ENCODE results near the gene CFAP92.

CFAP92 gene

DNA sequence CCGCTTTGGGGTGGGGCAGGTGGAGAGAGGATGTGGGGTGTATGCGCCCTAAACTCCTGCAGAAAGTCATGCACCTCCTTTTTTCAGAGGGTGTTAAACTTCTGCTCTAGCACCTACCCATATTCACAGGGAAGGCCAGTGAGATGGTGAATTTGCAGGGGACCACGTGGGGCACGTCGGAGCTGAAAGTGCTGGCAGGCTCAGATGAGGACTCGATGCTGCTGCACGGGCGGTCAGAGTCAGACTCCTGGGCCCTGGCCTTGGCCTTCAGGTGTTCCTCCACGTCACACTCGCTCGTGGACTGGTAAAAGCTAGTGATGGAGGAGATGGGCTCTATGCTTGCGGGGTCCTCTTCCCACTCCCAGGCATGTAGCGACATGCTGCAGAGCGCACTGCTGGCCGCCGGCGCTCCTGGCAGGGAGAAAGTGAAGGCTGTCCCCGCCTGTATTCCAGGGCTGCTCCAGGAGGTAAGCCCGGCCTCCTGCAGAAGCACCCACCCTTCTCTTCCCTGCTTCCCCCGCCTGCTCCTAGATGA is 883 bp downstream of the CFAP92 start:
- DNase-seq: peak in 1 of 58 donors; percentile 30

DNA sequence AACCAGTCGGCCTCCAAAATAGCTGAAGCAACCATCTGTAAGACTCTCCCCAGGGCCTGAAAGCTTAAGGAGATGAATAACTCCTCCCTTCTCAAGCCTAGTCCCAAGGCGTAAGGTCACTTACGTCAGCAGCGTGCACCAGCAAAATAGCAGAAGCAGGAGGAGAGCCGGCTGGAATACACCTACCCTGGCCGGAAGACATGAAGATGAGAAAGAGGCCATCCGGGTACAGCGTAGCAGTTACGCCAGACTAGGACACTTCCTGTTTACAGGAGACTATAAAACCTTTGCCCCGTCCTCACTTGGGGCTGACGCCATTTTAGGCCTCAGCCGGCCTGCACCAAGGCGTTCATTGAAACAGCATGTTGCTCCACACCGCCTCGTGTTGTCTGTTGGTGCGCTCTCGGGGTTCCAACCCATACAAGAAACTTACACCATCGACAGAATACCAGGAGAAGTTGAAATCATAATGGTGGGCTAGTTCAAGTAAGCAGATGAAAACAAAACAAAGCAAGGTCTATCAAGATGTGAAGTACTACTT is 2.5 kb downstream of the CFAP92 start:
- DNase-seq: no peak

DNA sequence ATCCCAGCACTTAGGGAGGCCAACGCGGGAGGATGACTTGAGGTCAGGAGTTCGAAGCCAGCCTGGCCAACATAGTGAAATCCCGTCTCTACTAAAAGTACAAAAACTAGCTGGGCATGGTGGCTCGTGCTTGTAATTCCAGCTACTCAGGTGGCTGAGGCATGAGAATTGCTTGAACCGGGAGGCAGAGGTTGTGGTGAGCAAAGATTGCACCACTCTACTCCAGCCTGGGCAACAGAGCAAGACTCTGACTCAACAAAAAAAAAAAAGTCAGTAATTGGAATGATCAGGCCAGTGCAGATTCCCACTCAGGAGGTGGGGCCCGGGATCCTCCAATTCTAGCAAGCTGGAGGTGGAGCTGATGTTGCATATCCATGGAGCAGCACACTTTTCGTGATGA is 5.6 kb downstream of the CFAP92 start:
- DNase-seq: no peak

DNA sequence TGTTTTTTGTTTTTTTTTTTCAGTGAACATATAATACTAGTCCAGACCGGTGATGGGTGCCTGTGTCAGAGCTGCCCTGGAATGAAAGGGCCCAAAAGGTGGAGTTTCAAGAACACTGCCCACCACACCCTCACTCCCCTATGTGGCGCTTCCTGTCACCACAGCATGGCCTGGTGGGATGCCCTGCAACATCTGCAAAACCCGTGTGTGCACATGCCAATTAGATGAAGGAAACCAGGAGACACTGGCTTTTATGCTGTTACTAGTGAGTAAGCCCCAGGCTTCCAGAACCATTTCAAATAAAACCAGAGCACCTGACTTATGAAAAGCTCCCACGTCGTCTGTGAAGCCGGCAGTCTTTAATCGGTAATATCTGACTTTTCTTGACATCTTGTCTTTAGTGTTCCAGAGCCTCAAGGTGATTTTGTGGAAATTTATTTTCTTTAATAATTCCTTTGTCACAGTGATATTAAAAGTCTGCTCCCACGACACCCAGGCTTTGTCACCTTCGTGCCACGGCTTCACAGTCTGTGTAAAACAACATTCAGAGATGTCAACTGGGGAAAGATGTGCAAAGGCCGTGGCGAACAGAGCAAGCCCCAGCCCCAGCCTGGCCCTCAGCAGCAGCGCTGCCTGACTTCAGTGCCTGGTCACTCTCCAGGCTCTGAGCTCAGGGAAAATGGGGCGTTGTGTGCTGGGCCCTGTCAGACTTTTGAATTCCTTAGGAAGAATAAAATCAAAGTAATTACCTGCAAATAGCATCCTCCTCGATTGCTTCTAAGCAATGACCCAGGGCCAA is 6.4 kb downstream of the CFAP92 start:
- no peak for DNase-seq

DNA sequence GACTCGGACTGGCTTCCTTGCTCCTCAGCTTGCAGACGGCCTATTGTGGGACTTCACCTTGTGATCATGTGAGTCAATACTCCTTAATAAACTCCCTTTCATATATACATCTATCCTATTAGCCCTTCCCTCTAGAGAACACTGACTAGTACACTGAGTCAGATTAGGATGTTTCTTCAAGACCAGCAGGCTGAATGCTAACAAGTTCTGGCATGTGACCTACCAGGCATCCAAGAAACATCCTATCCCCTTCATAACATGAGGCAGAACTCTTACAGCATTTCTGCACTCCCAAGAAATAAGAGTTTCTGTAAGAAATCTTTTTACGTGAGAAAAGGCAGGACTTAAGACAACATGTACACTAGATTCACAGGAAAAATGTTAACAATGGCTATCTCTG is 9.3 kb downstream of the CFAP92 start:
- DNase-seq: no peak

DNA sequence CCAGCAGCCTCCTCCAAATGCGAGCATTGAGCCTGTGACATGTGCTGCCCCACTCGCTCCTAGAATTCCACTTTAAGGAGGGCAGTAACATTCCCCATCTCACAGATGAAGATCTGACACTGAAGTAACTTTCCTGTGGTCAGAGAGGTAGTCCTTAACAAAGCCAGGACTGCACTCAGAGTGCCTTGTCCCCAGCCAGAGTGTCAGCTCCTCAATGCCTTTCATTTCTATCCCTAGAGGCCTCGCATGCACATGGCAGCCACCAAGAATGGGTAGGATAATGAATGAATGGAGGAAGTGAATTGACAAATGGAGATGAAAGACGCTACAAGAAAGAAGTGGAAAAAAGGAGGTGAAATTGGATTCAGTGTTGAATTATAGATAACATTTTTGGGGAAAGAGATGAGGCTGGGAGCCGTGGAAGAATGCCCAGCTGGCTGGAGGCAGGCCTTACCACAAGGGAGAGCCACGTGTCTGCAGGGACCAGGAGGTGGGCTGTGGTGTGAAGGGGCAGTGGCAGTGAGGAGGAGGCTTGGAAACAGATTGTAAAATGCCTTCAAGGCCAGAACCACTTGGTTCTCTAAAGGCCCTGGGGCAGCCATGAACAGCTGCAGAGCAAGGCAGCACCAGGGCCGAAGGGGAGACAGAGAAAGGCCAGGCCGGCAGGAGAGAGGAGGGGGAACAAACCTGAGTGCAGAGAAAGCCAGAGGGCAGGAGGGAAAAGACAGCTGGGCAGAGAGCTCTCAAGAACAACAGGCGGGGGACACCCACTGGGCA is 10.4 kb downstream of the CFAP92 start:
- no peak for DNase-seq

DNA sequence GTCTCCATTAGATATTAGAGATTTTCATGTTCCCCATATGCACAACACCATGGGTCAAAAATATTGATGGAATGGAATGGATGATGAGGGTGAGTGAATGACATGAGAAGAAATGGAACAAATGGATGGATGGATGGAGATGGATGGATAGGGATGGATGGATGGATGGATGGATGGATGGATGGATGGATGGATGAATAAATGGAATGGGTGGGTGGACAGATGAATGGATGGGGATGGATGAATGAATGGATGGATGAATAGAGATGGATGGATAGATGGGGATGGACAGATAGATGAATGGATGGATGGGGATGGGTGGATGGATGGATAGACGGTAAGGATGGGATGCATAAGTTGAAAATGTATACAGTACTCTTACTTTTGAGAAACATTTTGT is 18.6 kb downstream of the CFAP92 start:
- DNase-seq: no peak

DNA sequence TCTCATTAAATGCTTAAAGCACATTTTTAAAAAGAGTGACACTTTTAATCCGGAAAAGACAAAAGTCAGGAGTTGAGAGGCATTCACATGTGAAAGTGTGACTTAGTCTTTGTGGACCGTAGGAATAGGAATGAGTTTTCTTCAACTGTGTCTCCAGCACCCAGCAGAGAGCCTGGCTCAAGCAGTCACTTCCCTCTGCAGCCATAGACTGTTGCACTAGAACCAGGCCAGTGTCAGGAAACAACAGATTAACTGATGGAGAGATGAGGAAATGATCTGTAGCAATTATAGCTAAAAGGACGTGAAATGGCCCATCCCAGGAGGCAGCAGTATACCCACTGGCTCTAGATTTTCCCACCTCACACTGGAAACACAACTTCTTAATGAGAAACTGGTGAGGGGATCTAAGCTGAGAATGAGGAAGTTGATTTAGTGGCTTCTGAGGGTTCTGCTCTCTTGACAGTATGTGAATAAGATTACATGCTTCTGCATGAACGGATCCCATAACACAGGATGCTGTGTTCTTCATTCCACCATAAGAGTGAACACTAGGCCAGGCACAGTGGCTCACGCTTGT is 19.8 kb downstream of the CFAP92 start:
- no peak for DNase-seq

DNA sequence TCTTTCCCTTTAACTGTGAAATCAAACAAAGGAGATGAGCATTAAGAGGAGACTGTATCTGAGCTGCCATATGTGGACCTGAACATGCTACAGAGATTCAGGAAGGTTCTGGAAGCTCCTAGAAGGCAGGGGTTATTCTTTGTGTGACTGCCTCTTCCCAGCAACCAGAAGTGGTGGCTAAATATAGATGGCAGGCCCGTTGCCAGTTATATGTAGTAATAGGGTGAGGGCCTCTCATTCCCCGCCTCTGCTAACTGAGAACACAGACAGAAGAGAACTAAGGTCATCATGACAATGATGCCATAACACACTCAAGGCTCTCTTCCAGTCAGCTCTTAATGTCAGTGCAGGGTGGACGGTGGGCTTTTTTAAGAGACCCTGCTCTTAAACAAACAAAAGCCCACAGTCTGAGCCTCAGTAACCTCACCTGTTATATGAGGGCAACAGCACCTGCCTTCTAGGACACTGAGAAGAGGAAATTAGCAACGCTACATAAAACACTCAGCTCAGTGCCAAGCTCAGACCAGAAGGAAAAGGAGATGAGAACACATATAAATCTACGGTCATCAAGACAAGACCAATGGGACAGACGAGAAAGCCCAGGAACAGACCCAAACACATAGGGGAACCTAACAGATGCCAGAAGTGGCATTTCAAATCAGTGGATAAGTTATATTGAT is 22.3 kb downstream of the CFAP92 start:
- DNase-seq: no peak

DNA sequence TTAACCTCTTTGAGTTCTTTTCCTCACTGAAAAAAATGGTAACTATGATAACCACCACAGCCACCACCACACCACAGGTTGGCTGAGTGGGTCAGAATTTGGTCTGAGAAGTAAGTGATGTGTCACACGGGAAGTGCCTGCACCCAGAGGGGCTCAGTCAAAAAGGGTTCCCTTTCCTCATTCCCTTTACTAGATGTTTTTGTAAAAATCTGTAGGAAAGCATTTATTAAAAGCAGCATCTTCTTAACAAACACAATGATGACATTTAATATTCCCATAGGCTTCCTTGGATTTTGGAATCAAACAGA is 23.2 kb downstream of the CFAP92 start:
- DNase-seq: no peak

DNA sequence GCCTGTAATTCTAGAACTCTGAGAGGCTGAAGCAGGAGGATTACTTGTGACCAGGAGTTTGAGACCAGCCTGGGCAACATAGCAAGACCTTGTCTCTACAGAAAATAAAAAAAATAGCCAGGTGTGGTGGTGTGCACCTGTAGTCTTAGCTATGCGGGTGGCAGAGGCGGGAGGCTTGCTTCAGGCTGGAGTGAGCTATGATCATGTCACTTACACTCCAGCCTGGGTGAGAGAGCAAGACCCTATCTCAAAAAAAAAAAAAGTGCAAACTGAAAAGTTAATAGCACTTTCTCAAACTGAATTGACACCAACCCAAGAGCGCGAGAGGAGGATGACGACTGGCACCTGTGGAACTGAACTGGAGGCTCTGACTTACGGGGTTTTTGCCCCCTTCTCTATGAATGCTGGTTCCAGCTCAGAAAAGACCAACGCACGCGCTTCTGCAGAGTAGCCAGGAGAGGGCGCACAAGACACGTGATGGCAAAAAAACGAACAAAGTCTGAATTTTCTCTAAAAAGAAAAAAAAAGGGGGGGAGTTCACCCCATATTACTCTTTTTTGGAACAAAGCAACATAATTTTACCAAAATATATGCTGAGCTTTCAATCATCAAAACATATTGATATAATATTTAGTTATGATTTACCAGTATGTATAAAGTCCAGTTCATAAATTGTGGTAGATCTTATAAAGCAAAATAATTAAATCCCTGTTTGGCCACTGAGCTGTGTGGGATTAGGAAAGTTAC is 23.7 kb downstream of the CFAP92 start:
- DNase-seq: peak in 14 of 58 donors; percentile 3 to 42 (median 10)

DNA sequence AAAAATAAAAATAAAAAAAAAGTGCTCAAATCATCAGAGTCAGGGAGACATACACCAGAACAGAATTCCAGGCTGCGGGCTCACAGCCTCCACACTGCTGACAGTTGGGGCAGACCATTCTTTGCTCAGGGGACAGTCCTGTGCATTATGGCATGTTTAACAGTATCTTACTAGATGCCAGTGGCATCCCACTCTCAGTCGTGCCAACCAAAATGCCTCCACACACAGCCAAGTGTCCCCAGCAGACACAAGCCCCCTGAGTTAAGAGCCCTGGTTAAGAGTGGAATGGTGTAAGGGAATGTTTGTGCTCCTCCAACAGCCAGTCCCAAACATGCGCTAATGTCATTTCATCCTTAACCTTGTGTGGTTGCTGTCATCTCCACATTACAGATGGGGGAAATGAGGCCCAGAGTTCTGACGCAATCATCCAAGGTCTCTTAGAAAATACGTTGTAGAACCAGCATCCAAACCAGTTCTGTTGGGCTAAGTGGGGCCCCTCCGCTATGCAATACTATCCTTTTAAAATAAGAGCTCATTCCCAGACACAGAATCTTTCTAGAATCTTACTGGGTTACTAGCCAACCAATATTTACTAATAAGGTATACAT is 26.0 kb downstream of the CFAP92 start:
- DNase-seq: no peak

DNA sequence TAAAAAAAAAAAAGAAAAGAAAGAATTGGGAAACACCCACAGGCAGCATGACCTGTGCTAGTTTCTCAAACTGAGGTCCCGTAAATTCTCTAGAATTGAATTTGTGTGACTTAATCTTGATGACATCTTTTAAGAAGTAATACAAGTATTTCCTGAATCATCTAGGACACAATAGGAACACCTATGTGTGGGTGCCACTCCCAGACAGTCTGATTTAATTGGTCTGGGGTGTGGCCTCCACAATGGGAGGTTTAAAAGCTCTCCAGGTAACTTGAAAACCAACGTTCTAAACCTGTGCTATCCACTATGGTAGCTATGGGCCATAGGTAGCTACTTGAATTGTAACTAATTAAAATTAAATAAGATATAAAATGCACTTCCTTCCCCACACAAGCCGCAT is 28.1 kb downstream of the CFAP92 start:
- DNase-seq: no peak

DNA sequence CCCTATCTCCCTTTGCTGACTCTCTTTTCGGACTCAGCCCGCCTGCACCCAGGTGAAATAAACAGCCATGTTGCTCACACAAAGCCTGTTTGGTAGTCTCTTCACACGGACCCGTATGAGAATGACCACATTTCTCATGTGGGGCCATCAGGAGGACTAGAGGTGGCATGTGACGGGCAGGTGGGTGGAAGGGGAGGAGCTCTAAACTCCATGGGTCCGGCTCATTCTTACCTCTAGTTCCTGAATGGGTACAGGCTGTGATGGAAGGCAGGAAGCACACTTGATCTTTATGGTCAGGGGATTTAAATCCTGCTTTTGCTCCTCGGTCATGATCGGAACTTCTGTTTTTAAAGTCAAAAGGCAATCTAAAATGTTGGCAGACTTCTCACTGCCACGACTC is 28.6 kb downstream of the CFAP92 start:
- DNase-seq: no peak

DNA sequence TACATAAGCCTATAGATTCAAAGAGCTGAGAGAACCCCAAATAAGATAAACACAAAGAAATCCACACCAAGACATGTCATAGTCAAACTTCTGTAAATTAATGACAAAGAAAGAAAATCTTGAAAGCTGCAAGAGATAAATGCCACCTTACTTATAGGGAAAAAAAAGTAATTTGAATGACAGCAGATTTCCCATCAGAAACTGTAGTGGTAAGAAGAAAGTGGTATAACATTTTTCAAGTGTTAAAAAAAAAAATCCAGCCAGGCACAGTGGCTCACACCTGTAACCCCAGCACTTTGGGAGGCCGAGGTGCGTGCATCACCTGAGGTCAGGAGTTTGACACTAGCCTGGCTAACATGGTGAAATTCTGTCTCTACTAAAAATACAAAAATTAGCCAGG is 37.4 kb downstream of the CFAP92 start:
- DNase-seq: no peak

DNA sequence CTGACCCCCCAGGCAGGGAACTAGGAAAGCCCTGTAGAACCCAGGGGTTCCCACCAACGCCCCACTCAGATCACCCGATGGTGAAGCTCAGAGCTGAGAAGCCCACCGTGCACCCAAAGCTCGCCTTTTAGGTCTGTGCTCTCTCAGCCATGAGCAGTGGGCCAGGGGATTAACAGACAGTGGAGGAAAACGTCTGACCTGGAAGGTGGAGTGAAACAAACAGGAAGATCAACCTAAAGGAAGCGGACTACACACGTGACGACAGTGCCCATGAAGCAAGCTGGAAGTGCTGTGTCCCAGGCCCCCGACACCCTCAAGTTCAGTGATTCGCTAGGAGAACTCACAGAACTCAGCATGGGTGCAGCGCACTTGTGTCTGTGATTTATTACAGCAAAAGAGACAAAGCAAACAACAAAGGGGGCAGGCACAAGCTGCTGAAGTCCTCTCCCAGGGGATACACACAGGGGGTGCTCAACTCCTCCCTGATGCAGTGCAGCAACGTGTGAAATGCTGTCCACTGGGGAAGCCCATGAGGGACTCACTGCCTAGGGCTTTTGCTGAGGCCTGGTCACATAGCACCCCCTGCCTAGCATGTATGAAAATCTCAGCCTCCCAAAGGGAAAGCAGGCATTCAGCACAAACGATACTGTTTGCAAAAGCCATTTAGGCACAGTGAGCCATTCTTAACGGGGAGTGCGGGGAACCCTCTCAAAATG is 43.5 kb downstream of the CFAP92 start:
- peak in 10 of 58 donors; percentile 3 to 24 (median 14) for DNase-seq

DNA sequence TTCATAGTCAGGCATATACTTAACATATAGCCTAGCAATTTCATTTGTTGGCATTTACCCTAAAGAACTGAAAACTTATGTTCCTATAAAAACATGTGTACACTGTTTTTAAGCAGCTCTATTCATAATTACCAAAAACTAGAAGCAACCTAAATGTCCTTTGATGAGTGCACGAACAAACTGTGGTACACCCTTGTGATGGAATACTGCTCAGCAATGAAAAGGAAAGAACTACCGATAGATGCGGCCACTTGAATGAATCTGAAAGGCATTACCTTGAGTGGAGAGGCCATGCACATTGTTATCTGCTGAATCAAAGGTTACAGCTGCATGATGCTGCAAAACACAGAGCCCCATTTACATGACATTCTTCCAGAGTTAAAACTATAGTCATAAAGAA is 44.7 kb downstream of the CFAP92 start:
- DNase-seq: no peak

DNA sequence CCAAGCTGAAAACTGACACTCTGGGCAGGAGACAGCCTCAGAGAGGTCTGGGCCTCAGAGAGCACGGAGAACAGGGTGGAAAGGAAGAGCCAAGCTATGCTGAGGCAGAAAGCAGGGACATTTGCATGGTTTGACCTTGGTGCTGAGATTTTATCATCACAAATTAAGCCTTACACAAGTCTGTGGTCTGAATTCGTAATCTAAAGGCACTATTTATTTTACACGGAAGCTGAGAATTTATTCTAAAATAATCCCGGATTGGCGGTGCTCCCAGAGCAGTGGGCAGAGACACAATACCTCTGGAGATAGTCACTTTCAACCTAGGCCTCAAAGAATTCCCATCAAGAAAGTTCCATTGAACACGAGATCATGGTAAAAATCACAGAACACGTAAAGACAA is 47.5 kb downstream of the CFAP92 start:
- no peak for DNase-seq

DNA sequence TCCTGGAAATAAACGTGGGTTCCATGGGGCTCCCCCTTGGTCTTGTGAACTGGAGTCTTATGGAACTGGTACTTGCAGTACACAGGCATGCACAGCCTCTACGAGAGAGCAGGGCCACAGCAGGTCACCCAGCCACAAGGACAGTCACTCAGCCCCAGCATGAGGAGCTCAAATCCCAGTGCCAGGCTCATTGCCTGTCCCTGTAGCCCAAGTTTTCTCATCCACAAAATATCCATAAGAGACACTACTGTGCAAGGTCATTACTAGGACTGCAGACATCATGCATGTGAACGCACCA is 48.0 kb downstream of the CFAP92 start:
- no peak for DNase-seq

Data from anterior cingulate cortex (tissue), 58 donors.